Measurements from ENCODE around the gene OPCML.

OPCML gene

DNA sequence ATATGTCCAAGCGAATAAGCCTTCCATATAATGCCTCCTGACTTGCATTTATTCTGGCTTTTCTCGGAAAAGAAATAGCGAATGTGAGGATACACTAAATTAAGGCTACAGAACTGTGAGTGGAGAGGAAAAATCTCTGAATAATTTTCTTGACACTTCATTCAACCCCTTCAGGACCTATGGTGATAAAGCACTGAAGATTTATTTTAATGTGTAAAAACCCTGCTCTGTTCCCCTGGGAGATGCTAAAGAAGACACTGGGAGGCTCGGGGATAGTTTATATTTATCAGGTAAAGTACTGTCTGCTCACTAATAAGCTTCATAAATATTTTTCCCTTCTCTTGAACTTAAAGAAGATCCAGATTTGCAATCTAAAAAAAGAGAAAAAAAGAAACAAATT lies 895.8 kb downstream of the OPCML start:
- in situ Hi-C loops (cut with MboI; ENCODE audit: low sequenced_read_pairs) = no loop called here
- no peaks in the 10 kb centered on the region for H3K36me3 ChIP-seq (replicated peaks)
- H3K4me1 ChIP-seq = no peaks in the 10 kb centered on the region
- H3K9me3 ChIP-seq = no peaks in the 10 kb centered on the region
- H3K27me3 ChIP-seq (ENCODE audit: low read depth) = no peaks in the 10 kb centered on the region
- no peak overlapping the region for H3K4me3 ChIP-seq
- no peak for DNase-seq (ENCODE audit: low spot score in 2 of 2)

DNA sequence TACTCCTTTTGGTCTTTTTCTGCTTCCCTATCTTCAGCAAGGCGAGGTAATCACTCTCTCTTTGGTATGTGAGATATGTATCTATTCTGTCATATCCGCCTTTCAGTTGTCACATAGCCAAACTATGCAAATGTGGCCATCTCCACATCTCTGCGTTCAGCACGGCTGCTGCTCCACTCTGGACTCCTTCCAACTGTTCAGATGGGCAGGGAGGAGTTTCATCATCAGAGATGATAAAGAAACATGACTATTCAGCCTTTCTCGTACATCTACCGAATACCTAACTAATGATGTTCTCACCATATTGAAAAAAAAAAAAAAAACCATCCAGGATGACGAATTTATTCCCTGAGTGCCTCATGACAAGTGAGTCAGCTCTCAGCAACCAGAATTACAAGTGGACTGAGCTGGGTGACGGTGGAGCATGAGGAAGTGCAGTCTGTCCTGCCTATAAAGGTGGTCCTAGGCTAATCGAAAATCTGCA lies 899.6 kb downstream of the OPCML start:
- Histone ChIP-seq H3K27me3 (ENCODE audit: low read depth) (no peaks in the 10 kb centered on the region), H3K36me3 (replicated peaks) (no peaks in the 10 kb centered on the region), H3K4me1 (no peaks in the 10 kb centered on the region), H3K4me3 (no peak overlapping the region), H3K9me3 (no peaks in the 10 kb centered on the region)
- DNase-seq (ENCODE audit: low spot score in 2 of 2) = no peak
- in situ Hi-C loops (cut with MboI; ENCODE audit: low sequenced_read_pairs) = no loop called here

DNA sequence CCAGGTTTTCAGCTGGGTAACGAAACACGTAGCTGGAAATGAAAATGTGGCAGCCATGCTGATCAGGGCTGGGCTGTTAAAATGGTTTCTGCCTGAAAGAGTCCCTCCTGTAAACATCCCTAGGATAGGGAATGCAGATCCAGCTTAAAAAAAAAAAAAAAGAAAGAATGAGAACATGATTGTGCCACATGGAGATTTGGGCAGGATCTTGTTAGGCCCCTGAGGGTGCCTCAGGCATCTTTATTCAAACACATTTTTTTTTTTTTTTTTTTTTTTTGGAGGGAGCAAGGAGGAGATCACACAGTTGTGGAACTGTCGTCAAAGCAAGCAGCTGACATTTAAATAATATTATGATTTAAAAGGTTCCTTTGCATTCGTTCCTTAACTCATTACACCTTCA lies 900.3 kb downstream of the OPCML start:
- no peak for DNase-seq (ENCODE audit: low spot score in 2 of 2)
- Histone ChIP-seq H3K4me3 (no peak overlapping the region), H3K36me3 (replicated peaks) (no peaks in the 10 kb centered on the region), H3K27me3 (ENCODE audit: low read depth) (no peaks in the 10 kb centered on the region), H3K9me3 (no peaks in the 10 kb centered on the region), H3K4me1 (no peaks in the 10 kb centered on the region)
- in situ Hi-C loops (cut with MboI; ENCODE audit: low sequenced_read_pairs) = no loop called here

GRCh38 chr11:132627981-132628380 lies 904.3 kb downstream of the OPCML start:
- Histone ChIP-seq H3K27me3 (ENCODE audit: low read depth) (no peaks in the 10 kb centered on the region), H3K4me3 (no peak overlapping the region), H3K36me3 (replicated peaks) (no peaks in the 10 kb centered on the region), H3K4me1 (no peaks in the 10 kb centered on the region), H3K9me3 (no peaks in the 10 kb centered on the region)
- in situ Hi-C loops (cut with MboI; ENCODE audit: low sequenced_read_pairs) = no loop called here
- no peak for DNase-seq (ENCODE audit: low spot score in 2 of 2)

GRCh38 chr11:132626446-132626845 lies 905.9 kb downstream of the OPCML start:
- Histone ChIP-seq H3K9me3 (no peaks in the 10 kb centered on the region), H3K27me3 (ENCODE audit: low read depth) (no peaks in the 10 kb centered on the region), H3K4me3 (no peak overlapping the region), H3K36me3 (replicated peaks) (no peaks in the 10 kb centered on the region), H3K4me1 (no peaks in the 10 kb centered on the region)
- in situ Hi-C loops (cut with MboI; ENCODE audit: low sequenced_read_pairs) = no loop called here
- DNase-seq (ENCODE audit: low spot score in 2 of 2) = no peak

GRCh38 chr11:132623511-132623910 lies 908.8 kb downstream of the OPCML start:
- in situ Hi-C loops (cut with MboI; ENCODE audit: low sequenced_read_pairs) = no loop called here
- Histone ChIP-seq H3K27me3 (ENCODE audit: low read depth) (no peaks in the 10 kb centered on the region), H3K4me3 (no peak overlapping the region), H3K36me3 (replicated peaks) (no peaks in the 10 kb centered on the region), H3K4me1 (no peaks in the 10 kb centered on the region), H3K9me3 (no peaks in the 10 kb centered on the region; the same call in 1 of the 2 replicates)
- DNase-seq (ENCODE audit: low spot score in 2 of 2) = no peak

- no peaks in the 10 kb centered on the region for H3K27me3 ChIP-seq (ENCODE audit: low read depth)
- no peaks in the 10 kb centered on the region for H3K4me1 ChIP-seq
- no peak for DNase-seq (ENCODE audit: low spot score in 2 of 2)
- no peaks in the 10 kb centered on the region; the same call in 1 of the 2 replicates for H3K9me3 ChIP-seq
- in situ Hi-C loops (cut with MboI; ENCODE audit: low sequenced_read_pairs) = no loop called here
- H3K36me3 ChIP-seq (replicated peaks) = no peaks in the 10 kb centered on the region
- H3K4me3 ChIP-seq = no peak overlapping the region
Measured at GRCh38 chr11:132621976-132622580, 910.2 kb downstream of the OPCML start.

GRCh38 chr11:132620423-132620822 lies 911.9 kb downstream of the OPCML start:
- no peak for DNase-seq (ENCODE audit: low spot score in 2 of 2)
- no peaks in the 10 kb centered on the region for H3K4me1 ChIP-seq

DNA sequence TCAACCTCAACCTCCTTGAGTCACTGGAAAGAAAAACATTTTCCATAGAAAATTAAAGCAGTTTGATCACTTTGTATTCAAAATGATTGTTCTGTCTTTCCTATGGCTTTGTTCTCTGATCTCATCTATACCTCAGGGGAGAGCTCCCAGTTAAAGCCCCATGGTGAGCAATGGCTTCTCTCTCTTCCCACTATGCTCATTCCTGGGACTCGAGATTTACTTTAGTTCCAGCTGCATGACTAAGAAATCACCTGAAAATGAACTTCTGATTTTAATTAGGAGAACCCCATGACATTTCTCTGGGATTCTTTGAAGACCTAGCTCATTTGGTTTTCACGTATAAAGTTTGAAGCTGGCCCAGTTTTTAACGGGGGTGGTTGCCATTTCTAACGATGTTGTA lies 921.5 kb downstream of the OPCML start:
- H3K4me1 ChIP-seq = no peaks in the 10 kb centered on the region
- in situ Hi-C loops (cut with MboI; ENCODE audit: low sequenced_read_pairs) = no loop called here
- no peak overlapping the region for H3K4me3 ChIP-seq
- H3K36me3 ChIP-seq (replicated peaks) = no peaks in the 10 kb centered on the region
- H3K9me3 ChIP-seq = no peaks in the 10 kb centered on the region
- no peak for DNase-seq (ENCODE audit: low spot score in 2 of 2)
- no peaks in the 10 kb centered on the region for H3K27me3 ChIP-seq (ENCODE audit: low read depth)

More at GRCh38 chr11:132620423-132620822, 911.9 kb downstream of the OPCML start:
- in situ Hi-C loops (cut with MboI; ENCODE audit: low sequenced_read_pairs) = no loop called here
- no peaks in the 10 kb centered on the region for H3K36me3 ChIP-seq (replicated peaks)
- H3K4me3 ChIP-seq = no peak overlapping the region
- no peaks in the 10 kb centered on the region; the same call in 1 of the 2 replicates for H3K9me3 ChIP-seq
- no peaks in the 10 kb centered on the region for H3K27me3 ChIP-seq (ENCODE audit: low read depth)

DNA sequence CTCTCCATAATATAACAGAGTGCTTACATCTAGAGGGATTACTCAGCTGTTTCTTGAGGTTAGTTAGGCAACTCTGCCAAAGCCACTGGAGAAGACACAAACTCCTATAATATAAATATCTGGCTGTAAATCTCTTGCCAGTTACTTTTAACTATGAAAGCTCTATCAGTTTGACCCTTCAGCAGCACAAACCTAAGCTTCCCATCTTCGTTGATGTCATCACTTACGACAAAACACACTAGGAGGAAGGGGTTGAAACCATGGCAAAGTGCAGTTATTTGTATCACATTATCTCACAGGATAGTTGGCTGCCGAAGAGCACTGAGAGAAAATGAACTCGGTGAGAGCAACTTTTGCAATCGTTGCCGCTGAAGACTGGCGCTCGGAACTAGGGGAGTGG lies 922.1 kb downstream of the OPCML start:
- H3K9me3 ChIP-seq = no peaks in the 10 kb centered on the region
- H3K27me3 ChIP-seq (ENCODE audit: low read depth) = no peaks in the 10 kb centered on the region
- H3K4me3 ChIP-seq = no peak overlapping the region
- H3K4me1 ChIP-seq = no peaks in the 10 kb centered on the region
- no peak for DNase-seq (ENCODE audit: low spot score in 2 of 2)
- no peaks in the 10 kb centered on the region for H3K36me3 ChIP-seq (replicated peaks)
- in situ Hi-C loops (cut with MboI; ENCODE audit: low sequenced_read_pairs) = no loop called here

DNA sequence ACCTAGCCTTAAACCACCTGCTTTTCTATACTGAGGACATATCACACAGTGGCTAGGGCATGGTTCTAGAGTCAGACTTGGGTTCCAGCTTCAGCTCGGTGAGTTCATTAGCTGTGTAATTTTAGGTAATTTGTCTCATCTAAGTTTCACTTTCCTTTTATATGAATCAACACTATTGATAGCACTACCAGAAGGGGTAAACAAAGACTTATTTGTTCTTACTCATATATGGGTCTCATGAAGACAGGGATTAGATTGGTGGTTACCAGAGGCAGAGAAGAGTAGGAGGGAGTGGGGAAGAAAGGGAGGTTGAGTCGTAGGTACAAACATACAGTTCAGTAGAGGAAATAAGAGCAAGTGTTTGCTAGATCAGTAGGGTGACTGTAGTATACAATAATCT lies 924.7 kb downstream of the OPCML start:
- H3K27me3 ChIP-seq (ENCODE audit: low read depth) = no peaks in the 10 kb centered on the region
- in situ Hi-C loops (cut with MboI; ENCODE audit: low sequenced_read_pairs) = no loop called here
- no peaks in the 10 kb centered on the region for H3K9me3 ChIP-seq
- no peaks in the 10 kb centered on the region for H3K36me3 ChIP-seq (replicated peaks)
- H3K4me1 ChIP-seq = no peaks in the 10 kb centered on the region
- DNase-seq (ENCODE audit: low spot score in 2 of 2) = no peak
- H3K4me3 ChIP-seq = no peak overlapping the region

- Histone ChIP-seq H3K4me3 (no peak overlapping the region), H3K27me3 (ENCODE audit: low read depth) (no peaks in the 10 kb centered on the region), H3K36me3 (replicated peaks) (no peaks in the 10 kb centered on the region), H3K9me3 (no peaks in the 10 kb centered on the region), H3K4me1 (no peaks in the 10 kb centered on the region)
- in situ Hi-C loops (cut with MboI; ENCODE audit: low sequenced_read_pairs) = no loop called here
- no peak for DNase-seq (ENCODE audit: low spot score in 2 of 2)
Measured at GRCh38 chr11:132605825-132606570, 926.3 kb downstream of the OPCML start.

DNA sequence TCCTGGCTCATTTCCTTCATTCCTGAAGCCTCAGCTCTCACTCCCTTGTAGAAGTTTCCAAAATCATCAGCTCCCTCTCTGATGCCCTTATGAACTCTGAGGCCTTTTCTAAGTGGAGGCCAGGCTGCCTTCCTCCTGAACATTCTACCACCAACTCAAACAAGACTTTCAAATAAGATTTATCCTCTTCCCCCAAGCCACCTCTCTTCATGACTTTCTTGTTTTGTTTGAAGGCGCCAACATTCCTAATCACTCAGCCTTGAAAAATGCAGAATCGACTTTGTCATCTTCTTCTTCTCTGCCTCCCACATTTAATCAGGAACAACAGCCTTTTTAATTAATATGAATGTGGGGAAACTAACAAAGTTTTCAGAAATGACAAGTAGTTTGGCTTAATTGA lies 927.9 kb downstream of the OPCML start:
- in situ Hi-C loops (cut with MboI; ENCODE audit: low sequenced_read_pairs) = no loop called here

GRCh38 chr11:132601875-132602274 lies 930.4 kb downstream of the OPCML start:
- in situ Hi-C loops (cut with MboI; ENCODE audit: low sequenced_read_pairs) = no loop called here
- Histone ChIP-seq H3K4me1 (no peaks in the 10 kb centered on the region), H3K4me3 (no peak overlapping the region), H3K36me3 (replicated peaks) (no peaks in the 10 kb centered on the region), H3K27me3 (ENCODE audit: low read depth) (no peaks in the 10 kb centered on the region), H3K9me3 (no peaks in the 10 kb centered on the region)
- DNase-seq (ENCODE audit: low spot score in 2 of 2) = no peak

More for the DNA sequence above, 927.9 kb downstream of the OPCML start:
- H3K4me3 ChIP-seq = no peak overlapping the region
- no peaks in the 10 kb centered on the region for H3K27me3 ChIP-seq (ENCODE audit: low read depth)
- H3K4me1 ChIP-seq = no peaks in the 10 kb centered on the region
- DNase-seq (ENCODE audit: low spot score in 2 of 2) = no peak
- no peaks in the 10 kb centered on the region for H3K9me3 ChIP-seq
- H3K36me3 ChIP-seq (replicated peaks) = no peaks in the 10 kb centered on the region
